GM18870 (cell line): ENCODE measurements around the gene ACTL7A.
"Not testable (repeated sequence)": the region's sequence is repeated elsewhere in the genome, so short reads cannot be mapped to it uniquely, and the experiment has no call there.

Experiments used
- ATAC-seq: cut with Tn5 transposase; IDR thresholded peaks from one replicate; pipeline ENCODE4 v1.9.1; 2021; ENCODE audit warnings: moderate library complexity; ENCODE audit not compliant: unreplicated experiment

Gene ACTL7A

GRCh38 chr9:108861997-108862396, at the start of gene ACTL7A:
Gene ACTL7A (plus strand): TSS chr9:108862266. CDS start chr9:108862323, 57 bp downstream.
- no peak for ATAC-seq

GRCh38 chr9:108812396-108813025, 49.6 kb upstream of the ACTL7A start:
- no peak for ATAC-seq

GRCh38 chr9:108813951-108814601, 48.0 kb upstream of the ACTL7A start:
- ATAC-seq = no peak

GRCh38 chr9:108815156-108815555, 46.9 kb upstream of the ACTL7A start:
- no peak for ATAC-seq

GRCh38 chr9:108816037-108816436, 46.0 kb upstream of the ACTL7A start:
- ATAC-seq = no peak

GRCh38 chr9:108823829-108824228, 38.2 kb upstream of the ACTL7A start:
- ATAC-seq = no peak

GRCh38 chr9:108830272-108830671, 31.8 kb upstream of the ACTL7A start:
- ATAC-seq = no peak

GRCh38 chr9:108831496-108832178, 30.4 kb upstream of the ACTL7A start:
- no peak for ATAC-seq

GRCh38 chr9:108832179-108832500, 29.9 kb upstream of the ACTL7A start:
- no peak for ATAC-seq

GRCh38 chr9:108834959-108835665, 27.0 kb upstream of the ACTL7A start:
- no peak for ATAC-seq

- ATAC-seq = no peak
Measured at GRCh38 chr9:108835831-108836230, 26.2 kb upstream of the ACTL7A start.

GRCh38 chr9:108836319-108836718, 25.7 kb upstream of the ACTL7A start:
- no peak for ATAC-seq

GRCh38 chr9:108836781-108837180, 25.3 kb upstream of the ACTL7A start:
- ATAC-seq = no peak

- ATAC-seq = no peak
Measured at GRCh38 chr9:108837530-108837929, 24.5 kb upstream of the ACTL7A start.

GRCh38 chr9:108838017-108838416, 24.0 kb upstream of the ACTL7A start:
- no peak for ATAC-seq

GRCh38 chr9:108839561-108839960, 22.5 kb upstream of the ACTL7A start:
- ATAC-seq = not testable (repeated sequence)

GRCh38 chr9:108842610-108843295, 19.3 kb upstream of the ACTL7A start:
- no peak for ATAC-seq

- no peak for ATAC-seq
Measured at GRCh38 chr9:108844391-108844790, 17.7 kb upstream of the ACTL7A start.

GRCh38 chr9:108844856-108845255, 17.2 kb upstream of the ACTL7A start:
- no peak for ATAC-seq

- no peak for ATAC-seq
Measured at GRCh38 chr9:108845507-108845906, 16.6 kb upstream of the ACTL7A start.

GRCh38 chr9:108845947-108846346, 16.1 kb upstream of the ACTL7A start:
- ATAC-seq = no peak
